ENCODE data around the gene LCNL1. TPM values are rescaled to one million over a fixed set of nuclear protein-coding genes. Genes with fewer than 3 reads are reported as not detected.

Gene LCNL1
- total and polyA plus RNA-seq, 10 of the 15 experiments (the other 5 are each of a cell fraction or from before 2014, with no cell fraction given) = not detected

DNA sequence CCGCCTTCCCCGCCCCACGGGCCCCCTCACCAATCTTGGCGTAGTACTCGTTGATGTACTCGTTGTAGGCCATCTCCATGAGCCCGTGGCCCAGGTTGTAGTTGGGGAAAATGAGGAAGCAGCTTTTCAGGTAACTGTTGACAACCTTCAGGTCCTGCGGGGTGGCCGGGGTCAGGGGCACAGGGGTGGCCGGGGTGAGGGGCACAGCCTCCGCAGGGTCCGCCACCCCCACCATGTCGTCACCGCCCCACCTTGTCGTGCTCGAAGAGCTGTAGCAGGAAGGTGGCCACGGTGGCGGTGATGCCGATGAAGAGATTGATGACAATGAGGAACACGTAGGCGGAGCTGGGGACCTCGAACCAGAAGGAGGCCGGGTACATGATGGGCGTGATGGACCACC lies 28.4 kb downstream of the LCNL1 start (continued):
- TF ChIP-seq WRNIP1 (IDR thresholded peaks at IDR 0.05; ENCODE audit: borderline replicate concordance, low read depth, low read length) (no peak), ZZZ3 (IDR thresholded peaks at IDR 0.05; ENCODE audit: control insufficient read depth, insufficient read length, low read depth) (no peak)
- TF ChIP-seq, protein P1, sequence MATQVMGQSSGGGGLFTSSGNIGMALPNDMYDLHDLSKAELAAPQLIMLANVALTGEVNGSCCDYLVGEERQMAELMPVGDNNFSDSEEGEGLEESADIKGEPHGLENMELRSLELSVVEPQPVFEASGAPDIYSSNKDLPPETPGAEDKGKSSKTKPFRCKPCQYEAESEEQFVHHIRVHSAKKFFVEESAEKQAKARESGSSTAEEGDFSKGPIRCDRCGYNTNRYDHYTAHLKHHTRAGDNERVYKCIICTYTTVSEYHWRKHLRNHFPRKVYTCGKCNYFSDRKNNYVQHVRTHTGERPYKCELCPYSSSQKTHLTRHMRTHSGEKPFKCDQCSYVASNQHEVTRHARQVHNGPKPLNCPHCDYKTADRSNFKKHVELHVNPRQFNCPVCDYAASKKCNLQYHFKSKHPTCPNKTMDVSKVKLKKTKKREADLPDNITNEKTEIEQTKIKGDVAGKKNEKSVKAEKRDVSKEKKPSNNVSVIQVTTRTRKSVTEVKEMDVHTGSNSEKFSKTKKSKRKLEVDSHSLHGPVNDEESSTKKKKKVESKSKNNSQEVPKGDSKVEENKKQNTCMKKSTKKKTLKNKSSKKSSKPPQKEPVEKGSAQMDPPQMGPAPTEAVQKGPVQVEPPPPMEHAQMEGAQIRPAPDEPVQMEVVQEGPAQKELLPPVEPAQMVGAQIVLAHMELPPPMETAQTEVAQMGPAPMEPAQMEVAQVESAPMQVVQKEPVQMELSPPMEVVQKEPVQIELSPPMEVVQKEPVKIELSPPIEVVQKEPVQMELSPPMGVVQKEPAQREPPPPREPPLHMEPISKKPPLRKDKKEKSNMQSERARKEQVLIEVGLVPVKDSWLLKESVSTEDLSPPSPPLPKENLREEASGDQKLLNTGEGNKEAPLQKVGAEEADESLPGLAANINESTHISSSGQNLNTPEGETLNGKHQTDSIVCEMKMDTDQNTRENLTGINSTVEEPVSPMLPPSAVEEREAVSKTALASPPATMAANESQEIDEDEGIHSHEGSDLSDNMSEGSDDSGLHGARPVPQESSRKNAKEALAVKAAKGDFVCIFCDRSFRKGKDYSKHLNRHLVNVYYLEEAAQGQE (IDR thresholded peaks at IDR 0.05; ENCODE audit: low read depth, low read length) = no peak

DNA sequence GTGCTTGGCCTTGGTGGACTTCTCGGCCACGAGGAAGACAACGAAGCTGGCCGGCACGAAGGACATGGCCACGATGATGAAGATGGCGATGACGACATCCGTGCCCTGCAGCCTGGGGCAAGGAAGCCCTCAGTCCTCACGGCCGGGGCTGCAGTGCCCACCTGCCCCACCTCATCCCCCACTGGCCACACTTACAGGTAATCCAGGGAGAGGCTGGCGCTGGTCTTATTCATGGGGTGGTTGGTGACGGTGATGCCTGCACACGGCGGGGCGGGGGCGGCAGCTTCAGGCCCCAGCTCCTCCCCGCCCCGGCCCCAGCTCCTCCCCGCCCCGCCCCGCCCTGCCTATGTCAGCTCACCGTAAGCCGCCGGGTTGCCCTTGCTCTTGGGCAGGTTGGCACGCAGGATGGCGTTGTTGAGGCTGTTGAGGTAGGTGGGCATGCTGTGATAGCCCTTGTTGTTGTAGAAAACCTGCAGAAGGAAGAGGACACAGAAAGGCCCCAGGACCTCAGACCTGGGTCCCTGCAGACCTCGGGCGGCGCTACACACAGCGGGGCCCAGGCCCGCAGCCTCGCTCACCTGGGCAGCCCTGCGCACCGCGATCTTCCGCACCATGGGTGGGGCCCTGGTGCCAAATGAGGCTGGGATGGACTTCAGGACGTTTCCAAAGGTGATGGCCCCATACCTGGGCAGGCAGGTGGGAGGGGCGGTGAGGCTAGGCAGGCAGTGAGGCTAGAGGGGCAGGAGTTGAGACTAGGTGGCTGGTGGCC lies 29.3 kb downstream of the LCNL1 start:
- CTCF ChIA-PET = no interaction called here
- 88% methylated on average over 31 of the region's 39 CpGs for WGBS (ENCODE audit: insufficient coverage, insufficient replicate concordance, low lambda C conversion rate, missing lambda C conversion rate)

More for the DNA sequence above, 29.3 kb downstream of the LCNL1 start:
- Histone ChIP-seq H4K20me1 (ENCODE audit: control insufficient read depth, insufficient read depth) (no peaks in the 10 kb centered on the region), H3K36me3 (ENCODE audit: control insufficient read depth in 2 of 2, insufficient read depth in 2 of 2, low read length in 1 of 2) (no peaks in the 10 kb centered on the region), H3K4me1 (ENCODE audit: control insufficient read depth, insufficient read depth, low read length) (no peaks in the 10 kb centered on the region), H3K27me3 (replicated peaks in 1 of 2; ENCODE audit: control insufficient read depth in 2 of 2, insufficient read depth in 2 of 2, low read length in 1 of 2) (no peaks in the 10 kb centered on the region), H3K79me2 (ENCODE audit: control insufficient read depth, insufficient read depth, low read length) (no peaks in the 10 kb centered on the region), H3K9ac (ENCODE audit: control insufficient read depth, insufficient read depth, low read length) (no peak overlapping the region), H2AFZ (ENCODE audit: control insufficient read depth, low read depth, low read length) (no peak overlapping the region), H3K4me2 (ENCODE audit: control insufficient read depth, insufficient read depth) (no peak overlapping the region), H3K27ac (ENCODE audit: control insufficient read depth, insufficient read depth) (no peak overlapping the region), H3K4me3 (no peak overlapping the region), H3K9me3 (replicated peaks; ENCODE audit: control insufficient read depth, insufficient read depth, low read length) (no peaks in the 10 kb centered on the region; the same call in 2 of the 3 replicates)
- FAIRE-seq = no peak
- ChIA-PET RAD21 (ENCODE audit: unreplicated experiment) (no interaction called here), SMC1A (ENCODE audit: uncharacterized antibody, unreplicated experiment) (no interaction called here), POLR2A (no interaction called here)
- in situ Hi-C loops (cut with MboI) = no loop called here
- TF ChIP-seq RUNX3 (IDR thresholded peaks at IDR 0.05; ENCODE audit: low read length) = no peak
- no peak for ATAC-seq
- no TSS peak for BruUV-seq (replicated peaks)
- intact Hi-C loops (cut with micrococcal nuclease; ENCODE audit: unreplicated experiment) = no loop called here
- no peak for DNase-seq (ENCODE audit: low read depth, low spot score)
